Immature natural killer cell (primary cell): ENCODE results near the gene AHCTF1. TPM values are rescaled to one million over a fixed set of nuclear protein-coding genes. Genes with fewer than 3 reads are reported as not detected.

Experiments
- DNase-seq, 3 donors: peaks; one replicate each; pipeline ENCODE4 v3.0.0; 2022; ENCODE audit warnings: mixed read lengths in 1 of 3
- H3K27ac Mint-ChIP-seq, 6 donors: one replicate each; pipeline ENCODE4 v1.8.0; 2020; ENCODE audit warnings: mixed read lengths in 6 of 6, mild to moderate bottlenecking in 5 of 6, inconsistent platforms in 4 of 6, moderate library complexity in 3 of 6
- H3K27me3 Mint-ChIP-seq, 3 donors: one replicate each; pipeline ENCODE4 v1.8.0; 2020 to 2021; ENCODE audit warnings: low read depth in 3 of 3, mild to moderate bottlenecking in 3 of 3, mixed read lengths in 3 of 3, moderate library complexity in 3 of 3, inconsistent platforms in 1 of 3
- H3K36me3 Mint-ChIP-seq, 3 donors: one replicate each; pipeline ENCODE4 v1.8.0; 2020; ENCODE audit warnings: mixed read lengths in 3 of 3, inconsistent platforms in 2 of 3, mild to moderate bottlenecking in 2 of 3
- H3K4me1 Mint-ChIP-seq, 2 donors: one replicate each; pipeline ENCODE4 v1.8.0; 2020; ENCODE audit warnings: inconsistent platforms in 2 of 2, mild to moderate bottlenecking in 2 of 2, mixed read lengths in 2 of 2, moderate library complexity in 1 of 2
- H3K4me3 Mint-ChIP-seq, 5 donors: one replicate each; pipeline ENCODE4 v1.8.0; 2020; ENCODE audit warnings: mild to moderate bottlenecking in 5 of 5, mixed read lengths in 5 of 5, inconsistent platforms in 3 of 5, moderate library complexity in 3 of 5
- H3K9me3 Mint-ChIP-seq, 6 donors: one replicate each; pipeline ENCODE4 v1.8.0; 2020; ENCODE audit warnings: mild to moderate bottlenecking in 6 of 6, mixed read lengths in 6 of 6, inconsistent platforms in 4 of 6, moderate library complexity in 3 of 6
- polyA plus RNA-seq, 3 donors: library from polyadenylated mRNA; unstranded; fragments of 300-500 nt; fragmentation: Illumina TruSeq; gene quantifications; one replicate each; pipeline ENCODE4 v1.2.3, GENCODE V29; 2021

AHCTF1 gene
- 10 to 100 TPM in 1 of 3 donors, 1 to 10 TPM in 2; 7.1 to 15.4 (median 7.4) TPM for polyA plus RNA-seq

- Mint-ChIP-seq H3K36me3 (peaks cover 0 to 4% (median 0%) of the 10 kb centered on the region in 3 donors), H3K27me3 (peaks cover 4 to 22% (median 11%) of the 10 kb centered on the region in 3 donors), H3K9me3 (no peaks in the 10 kb centered on the region), H3K4me3 (peak within 1 kb of the TSS; percentile 93 to 96 (median 95)), H3K4me1 (peaks cover 27 to 38% of the 10 kb centered on the region in 2 donors), H3K27ac (peak within 1 kb of the TSS; percentile 89 to 95 (median 93))
- peak; percentile 94 to 95 (median 95) for DNase-seq
Observed at GRCh38 chr1:246931549-246932365, at the start of gene AHCTF1. Gene AHCTF1, minus strand, starts transcription at chr1:246931948. Its CDS starts 13,578 bp downstream, at chr1:246918370.

- no peaks in the 10 kb centered on the region for H3K4me1 Mint-ChIP-seq
- peaks cover 4 to 7% (median 6%) of the 10 kb centered on the region in 3 donors for H3K36me3 Mint-ChIP-seq
Observed at GRCh38 chr1:246978785-246979184, 47.0 kb upstream of the AHCTF1 start.

GRCh38 chr1:246978281-246978680 is 46.5 kb upstream of the AHCTF1 start:
- no peak overlapping the region for H3K27ac Mint-ChIP-seq
- peaks cover 12 to 44% (median 22%) of the 10 kb centered on the region in 6 donors for H3K9me3 Mint-ChIP-seq
- peaks cover 4 to 7% (median 6%) of the 10 kb centered on the region in 3 donors for H3K36me3 Mint-ChIP-seq
- no peak for DNase-seq
- no peaks in the 10 kb centered on the region for H3K4me1 Mint-ChIP-seq
- peaks cover 0 to 6% (median 5%) of the 10 kb centered on the region in 3 donors for H3K27me3 Mint-ChIP-seq
- no peak overlapping the region for H3K4me3 Mint-ChIP-seq

More at GRCh38 chr1:246978785-246979184, 47.0 kb upstream of the AHCTF1 start:
- H3K27me3 Mint-ChIP-seq, result peaks cover 0 to 7% (median 6%) of the 10 kb centered on the region in 3 donors
- H3K27ac Mint-ChIP-seq, result no peak overlapping the region
- no peak for DNase-seq
- no peak overlapping the region for H3K4me3 Mint-ChIP-seq
- H3K9me3 Mint-ChIP-seq, result peaks cover 14 to 49% (median 24%) of the 10 kb centered on the region in 6 donors

GRCh38 chr1:246971969-246972368 is 40.2 kb upstream of the AHCTF1 start:
- Mint-ChIP-seq H3K27ac (no peak overlapping the region), H3K27me3 (no peaks in the 10 kb centered on the region), H3K9me3 (peaks cover 0 to 9% (median 2%) of the 10 kb centered on the region in 6 donors), H3K4me1 (no peaks in the 10 kb centered on the region), H3K4me3 (no peak overlapping the region), H3K36me3 (peaks cover 3 to 5% (median 3%) of the 10 kb centered on the region in 3 donors)
- DNase-seq, result no peak

GRCh38 chr1:246971090-246971721 is 39.5 kb upstream of the AHCTF1 start:
- no peaks in the 10 kb centered on the region for H3K4me1 Mint-ChIP-seq
- peaks cover 0 to 5% (median 0%) of the 10 kb centered on the region in 6 donors for H3K9me3 Mint-ChIP-seq
- DNase-seq, result peak in 2 of 3 donors; percentile 14 to 35
- H3K27me3 Mint-ChIP-seq, result peaks cover 0 to 4% (median 0%) of the 10 kb centered on the region in 3 donors
- no peak overlapping the region for H3K27ac Mint-ChIP-seq
- H3K4me3 Mint-ChIP-seq, result no peak overlapping the region
- peaks cover 0 to 5% (median 3%) of the 10 kb centered on the region in 3 donors for H3K36me3 Mint-ChIP-seq

GRCh38 chr1:246969621-246970020 is 37.9 kb upstream of the AHCTF1 start:
- no peak for DNase-seq
- H3K9me3 Mint-ChIP-seq, result peaks cover 0 to 5% (median under 1%) of the 10 kb centered on the region in 6 donors
- no peaks in the 10 kb centered on the region for H3K4me1 Mint-ChIP-seq
- peaks cover 0 to 5% (median 5%) of the 10 kb centered on the region in 3 donors for H3K36me3 Mint-ChIP-seq
- H3K27me3 Mint-ChIP-seq, result peaks cover 0 to 4% (median 2%) of the 10 kb centered on the region in 3 donors
- H3K27ac Mint-ChIP-seq, result peak overlapping the region in 1 of 6 donors; percentile 31
- no peak overlapping the region for H3K4me3 Mint-ChIP-seq

- DNase-seq, result no peak
- H3K9me3 Mint-ChIP-seq, result peaks cover 0 to 5% (median under 1%) of the 10 kb centered on the region in 6 donors
- H3K4me1 Mint-ChIP-seq, result no peaks in the 10 kb centered on the region
- H3K36me3 Mint-ChIP-seq, result peaks cover 0 to 5% (median 5%) of the 10 kb centered on the region in 3 donors
- H3K27ac Mint-ChIP-seq, result no peak overlapping the region
- peaks cover 0 to 4% (median 2%) of the 10 kb centered on the region in 3 donors for H3K27me3 Mint-ChIP-seq
- no peak overlapping the region for H3K4me3 Mint-ChIP-seq
Observed at GRCh38 chr1:246966502-246966901, 34.8 kb upstream of the AHCTF1 start.

GRCh38 chr1:246959944-246960693 is 28.4 kb upstream of the AHCTF1 start:
- H3K4me3 Mint-ChIP-seq, result peak overlapping the region in 1 of 5 donors; percentile 40
- H3K36me3 Mint-ChIP-seq, result no peaks in the 10 kb centered on the region
- H3K4me1 Mint-ChIP-seq, result peaks cover 8 to 9% of the 10 kb centered on the region in 2 donors
- H3K27ac Mint-ChIP-seq, result peak overlapping the region in 1 of 6 donors; percentile 59
- H3K9me3 Mint-ChIP-seq, result no peaks in the 10 kb centered on the region
- H3K27me3 Mint-ChIP-seq, result peaks cover 0 to 3% (median 0%) of the 10 kb centered on the region in 3 donors
- no peak for DNase-seq

GRCh38 chr1:246954126-246954525 is 22.4 kb upstream of the AHCTF1 start:
- Mint-ChIP-seq H3K4me3 (no peak overlapping the region), H3K4me1 (peaks cover 0 to 4% of the 10 kb centered on the region in 2 donors), H3K9me3 (no peaks in the 10 kb centered on the region), H3K27me3 (no peaks in the 10 kb centered on the region), H3K36me3 (no peaks in the 10 kb centered on the region), H3K27ac (no peak overlapping the region)
- DNase-seq, result no peak

- H3K36me3 Mint-ChIP-seq, result no peaks in the 10 kb centered on the region
- H3K27ac Mint-ChIP-seq, result no peak overlapping the region
- no peak for DNase-seq
- no peak overlapping the region for H3K4me3 Mint-ChIP-seq
- H3K4me1 Mint-ChIP-seq, result no peaks in the 10 kb centered on the region
- H3K9me3 Mint-ChIP-seq, result no peaks in the 10 kb centered on the region
- no peaks in the 10 kb centered on the region for H3K27me3 Mint-ChIP-seq
Observed at GRCh38 chr1:246951413-246951812, 19.7 kb upstream of the AHCTF1 start.

GRCh38 chr1:246949956-246950355 is 18.2 kb upstream of the AHCTF1 start:
- Mint-ChIP-seq H3K36me3 (no peaks in the 10 kb centered on the region), H3K9me3 (no peaks in the 10 kb centered on the region), H3K4me1 (no peaks in the 10 kb centered on the region), H3K4me3 (no peak overlapping the region), H3K27ac (no peak overlapping the region), H3K27me3 (peaks cover 0 to 3% (median 0%) of the 10 kb centered on the region in 3 donors)
- DNase-seq, result no peak

- H3K4me3 Mint-ChIP-seq, result no peak overlapping the region
- H3K9me3 Mint-ChIP-seq, result no peaks in the 10 kb centered on the region
- H3K4me1 Mint-ChIP-seq, result no peaks in the 10 kb centered on the region
- H3K27me3 Mint-ChIP-seq, result peaks cover 0 to 3% (median 0%) of the 10 kb centered on the region in 3 donors
- DNase-seq, result no peak
- H3K27ac Mint-ChIP-seq, result no peak overlapping the region
- H3K36me3 Mint-ChIP-seq, result no peaks in the 10 kb centered on the region
Observed at GRCh38 chr1:246947255-246947654, 15.5 kb upstream of the AHCTF1 start.

GRCh38 chr1:246946366-246946765 is 14.6 kb upstream of the AHCTF1 start:
- no peak overlapping the region for H3K4me3 Mint-ChIP-seq
- H3K27ac Mint-ChIP-seq, result no peak overlapping the region
- H3K9me3 Mint-ChIP-seq, result no peaks in the 10 kb centered on the region
- no peaks in the 10 kb centered on the region for H3K4me1 Mint-ChIP-seq
- no peak for DNase-seq
- H3K36me3 Mint-ChIP-seq, result no peaks in the 10 kb centered on the region
- H3K27me3 Mint-ChIP-seq, result peaks cover 0 to 3% (median 0%) of the 10 kb centered on the region in 3 donors
